PFSK-1 (cell line): Measurements from ENCODE around the gene PIF1.

ENCODE experiments used
- POLR2AphosphoS5 ChIP-seq: IDR thresholded peaks from 2 replicates; pipeline ENCODE4 v1.6.1; 2012; ENCODE audit warnings: low read depth, mild to moderate bottlenecking, control low read depth, low read length, moderate library complexity
- SIN3A ChIP-seq: IDR thresholded peaks from 2 replicates; pipeline ENCODE4 v1.6.1; 2012; ENCODE audit warnings: mild to moderate bottlenecking, low read length, moderate library complexity, borderline replicate concordance; ENCODE audit not compliant: insufficient read depth
- TAF1 ChIP-seq: IDR thresholded peaks from 2 replicates; pipeline ENCODE4 v1.6.1; 2012; ENCODE audit warnings: low read length, control low read depth, borderline replicate concordance; ENCODE audit not compliant: insufficient read depth
- TF ChIP-seq, protein P1 (sequence below), 2 experiments: IDR thresholded peaks; 2 replicates each; pipeline versions ENCODE4 v1.6.1 to v1.8.0; 2011 to 2012; ENCODE audit warnings: low read depth in 2 of 2, low read length in 2 of 2, control low read depth in 1 of 2, inconsistent platforms in 1 of 2, mild to moderate bottlenecking in 1 of 2, moderate library complexity in 1 of 2; ENCODE audit not compliant: insufficient read depth in 1 of 2

GRCh38 chr15:64780600-64781156, 44.8 kb downstream of the PIF1 start:
- TF ChIP-seq TAF1 (no peak), POLR2AphosphoS5 (no peak), SIN3A (no peak)
- TF ChIP-seq, protein P1, sequence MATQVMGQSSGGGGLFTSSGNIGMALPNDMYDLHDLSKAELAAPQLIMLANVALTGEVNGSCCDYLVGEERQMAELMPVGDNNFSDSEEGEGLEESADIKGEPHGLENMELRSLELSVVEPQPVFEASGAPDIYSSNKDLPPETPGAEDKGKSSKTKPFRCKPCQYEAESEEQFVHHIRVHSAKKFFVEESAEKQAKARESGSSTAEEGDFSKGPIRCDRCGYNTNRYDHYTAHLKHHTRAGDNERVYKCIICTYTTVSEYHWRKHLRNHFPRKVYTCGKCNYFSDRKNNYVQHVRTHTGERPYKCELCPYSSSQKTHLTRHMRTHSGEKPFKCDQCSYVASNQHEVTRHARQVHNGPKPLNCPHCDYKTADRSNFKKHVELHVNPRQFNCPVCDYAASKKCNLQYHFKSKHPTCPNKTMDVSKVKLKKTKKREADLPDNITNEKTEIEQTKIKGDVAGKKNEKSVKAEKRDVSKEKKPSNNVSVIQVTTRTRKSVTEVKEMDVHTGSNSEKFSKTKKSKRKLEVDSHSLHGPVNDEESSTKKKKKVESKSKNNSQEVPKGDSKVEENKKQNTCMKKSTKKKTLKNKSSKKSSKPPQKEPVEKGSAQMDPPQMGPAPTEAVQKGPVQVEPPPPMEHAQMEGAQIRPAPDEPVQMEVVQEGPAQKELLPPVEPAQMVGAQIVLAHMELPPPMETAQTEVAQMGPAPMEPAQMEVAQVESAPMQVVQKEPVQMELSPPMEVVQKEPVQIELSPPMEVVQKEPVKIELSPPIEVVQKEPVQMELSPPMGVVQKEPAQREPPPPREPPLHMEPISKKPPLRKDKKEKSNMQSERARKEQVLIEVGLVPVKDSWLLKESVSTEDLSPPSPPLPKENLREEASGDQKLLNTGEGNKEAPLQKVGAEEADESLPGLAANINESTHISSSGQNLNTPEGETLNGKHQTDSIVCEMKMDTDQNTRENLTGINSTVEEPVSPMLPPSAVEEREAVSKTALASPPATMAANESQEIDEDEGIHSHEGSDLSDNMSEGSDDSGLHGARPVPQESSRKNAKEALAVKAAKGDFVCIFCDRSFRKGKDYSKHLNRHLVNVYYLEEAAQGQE (IDR thresholded peaks at IDR 0.05; ENCODE audit: insufficient read depth in 1 of 2, low read depth in 2 of 2, low read length in 2 of 2) = no peak
